Uterus (tissue), 4 donors: Measurements from ENCODE around the gene PLA2G6. TPM values are rescaled to one million over a fixed set of nuclear protein-coding genes. Genes with fewer than 3 reads are reported as not detected.

ENCODE experiments used
- DNase-seq, 2 donors: peaks; one replicate each; pipeline ENCODE4 v3.0.0-alpha.2; 2019 to 2020
- H3K27ac ChIP-seq, 2 donors: fragments of 200-600 bp; sonication (generic); 1 replicate in 1 of 2; 2 replicates in 1 of 2; pipeline ENCODE4 v1.5.1; 2016 to 2018
- H3K27me3 ChIP-seq, 2 donors: fragments of 200-600 bp; sonication (generic); one replicate each; pipeline ENCODE4 v1.5.1; 2018 to 2019; ENCODE audit warnings: control low read depth in 1 of 2
- H3K36me3 ChIP-seq, 2 donors: fragments of 200-600 bp; sonication (generic); one replicate each; pipeline ENCODE4 v1.5.1; 2019; ENCODE audit warnings: control low read depth in 1 of 2
- H3K4me1 ChIP-seq, 2 donors: fragments of 200-600 bp; sonication (generic); one replicate each; pipeline ENCODE4 v1.5.1; 2018 to 2019; ENCODE audit warnings: control low read depth in 1 of 2
- H3K4me3 ChIP-seq, 2 donors: fragments of 200-600 bp; sonication (generic); 1 replicate in 1 of 2; 2 replicates in 1 of 2; pipeline ENCODE4 v1.5.1; 2018 to 2019; ENCODE audit warnings: mild to moderate bottlenecking in 1 of 2
- H3K9me3 ChIP-seq, 2 donors: fragments of 200-600 bp; sonication (generic); one replicate each; pipeline ENCODE4 v1.5.1; 2019; ENCODE audit warnings: control low read depth in 1 of 2
- POLR2A ChIP-seq, 2 donors: fragments of 450-650 bp; IDR thresholded peaks; one replicate each; pipeline ENCODE4 v1.6.1; 2016; ENCODE audit warnings: antibody characterized with exemption in 2 of 2, mild to moderate bottlenecking in 1 of 2, moderate library complexity in 1 of 2
- intact Hi-C: fragments of 100-400 bp; cut with DNase I; formaldehyde crosslinking; loops from one replicate; pipeline ENCODE4 v1.15.1; 2023; ENCODE audit warnings: low total_unique reads
- total RNA-seq, 4 donors: library from RNA; depleted of rRNA in 3 of 4; stranded (reverse); fragments of >200 nt in 3 of 4; gene quantifications; one replicate each; pipeline versions ENCODE4 v1.1.0 to v1.2.4, GENCODE V29; 2014 to 2023
- TF ChIP-seq, protein P1 (sequence below), 4 experiments: fragments of 200-600 bp in 2 of 4; fragments of 450-650 bp in 2 of 4; sonication (generic) in 2 of 4; IDR thresholded peaks; one replicate each; pipeline ENCODE4 v1.5.1; 2016 to 2019; ENCODE audit warnings: antibody characterized with exemption in 4 of 4, mild to moderate bottlenecking in 2 of 4, moderate library complexity in 1 of 4
- donor health status: DM: yes; HTN: yes; CAD: no.

The PLA2G6 gene
- total RNA-seq, 4 donors from 2014 or later = 8.7 to 50.9 (median 34.5) TPM

DNA sequence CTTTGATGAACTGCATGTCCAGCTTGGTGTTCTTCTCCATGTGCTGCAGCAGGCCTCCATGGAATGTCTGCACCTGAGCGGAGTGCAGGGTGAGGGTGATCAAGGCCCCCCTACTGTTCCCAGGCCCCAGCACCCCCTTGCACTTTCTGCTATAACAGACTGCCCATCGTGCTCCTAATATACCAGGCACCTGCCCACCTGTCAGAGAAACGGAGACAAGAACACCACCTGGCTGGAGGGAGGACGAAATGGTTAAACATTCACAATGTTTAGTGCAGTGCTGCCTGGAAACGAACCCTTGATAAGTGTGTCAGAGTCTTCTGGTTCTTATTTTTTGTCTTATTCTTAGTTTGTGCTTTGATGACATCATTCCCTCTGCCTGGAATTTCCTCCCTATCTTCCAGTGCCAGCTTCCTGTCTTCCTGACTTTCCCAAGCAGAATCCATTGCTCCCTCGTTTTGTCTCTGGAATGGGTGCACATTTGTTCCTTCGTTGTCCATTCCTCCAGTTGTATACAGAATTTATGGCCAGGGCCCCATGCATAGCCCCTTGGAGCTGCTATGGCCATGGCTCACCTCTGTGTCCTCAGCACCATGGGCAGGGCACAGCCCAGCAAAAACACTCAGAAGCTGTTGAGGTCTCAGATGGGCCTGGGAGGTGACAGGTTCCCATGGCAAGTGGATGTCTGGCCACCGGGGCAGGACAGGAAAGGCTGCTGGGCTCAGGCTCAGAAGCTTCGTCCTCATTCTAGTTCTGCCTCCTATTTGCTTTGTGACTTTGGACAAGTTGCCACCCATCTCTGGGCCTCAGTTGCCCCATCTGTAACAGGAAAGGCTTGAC, 83.0 kb downstream of the PLA2G6 start:
- intact Hi-C loops = no loop called here
- DNase-seq = no peak
- Histone ChIP-seq H3K4me3 (no peak overlapping the region), H3K27me3 (no peaks in the 10 kb centered on the region), H3K36me3 (no peaks in the 10 kb centered on the region), H3K9me3 (no peaks in the 10 kb centered on the region), H3K4me1 (no peaks in the 10 kb centered on the region), H3K27ac (no peak overlapping the region)
- TF ChIP-seq, protein P1, sequence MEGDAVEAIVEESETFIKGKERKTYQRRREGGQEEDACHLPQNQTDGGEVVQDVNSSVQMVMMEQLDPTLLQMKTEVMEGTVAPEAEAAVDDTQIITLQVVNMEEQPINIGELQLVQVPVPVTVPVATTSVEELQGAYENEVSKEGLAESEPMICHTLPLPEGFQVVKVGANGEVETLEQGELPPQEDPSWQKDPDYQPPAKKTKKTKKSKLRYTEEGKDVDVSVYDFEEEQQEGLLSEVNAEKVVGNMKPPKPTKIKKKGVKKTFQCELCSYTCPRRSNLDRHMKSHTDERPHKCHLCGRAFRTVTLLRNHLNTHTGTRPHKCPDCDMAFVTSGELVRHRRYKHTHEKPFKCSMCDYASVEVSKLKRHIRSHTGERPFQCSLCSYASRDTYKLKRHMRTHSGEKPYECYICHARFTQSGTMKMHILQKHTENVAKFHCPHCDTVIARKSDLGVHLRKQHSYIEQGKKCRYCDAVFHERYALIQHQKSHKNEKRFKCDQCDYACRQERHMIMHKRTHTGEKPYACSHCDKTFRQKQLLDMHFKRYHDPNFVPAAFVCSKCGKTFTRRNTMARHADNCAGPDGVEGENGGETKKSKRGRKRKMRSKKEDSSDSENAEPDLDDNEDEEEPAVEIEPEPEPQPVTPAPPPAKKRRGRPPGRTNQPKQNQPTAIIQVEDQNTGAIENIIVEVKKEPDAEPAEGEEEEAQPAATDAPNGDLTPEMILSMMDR (IDR thresholded peaks at IDR 0.05) = no peak
- no peak for TF ChIP-seq POLR2A (IDR thresholded peaks at IDR 0.05)

DNA sequence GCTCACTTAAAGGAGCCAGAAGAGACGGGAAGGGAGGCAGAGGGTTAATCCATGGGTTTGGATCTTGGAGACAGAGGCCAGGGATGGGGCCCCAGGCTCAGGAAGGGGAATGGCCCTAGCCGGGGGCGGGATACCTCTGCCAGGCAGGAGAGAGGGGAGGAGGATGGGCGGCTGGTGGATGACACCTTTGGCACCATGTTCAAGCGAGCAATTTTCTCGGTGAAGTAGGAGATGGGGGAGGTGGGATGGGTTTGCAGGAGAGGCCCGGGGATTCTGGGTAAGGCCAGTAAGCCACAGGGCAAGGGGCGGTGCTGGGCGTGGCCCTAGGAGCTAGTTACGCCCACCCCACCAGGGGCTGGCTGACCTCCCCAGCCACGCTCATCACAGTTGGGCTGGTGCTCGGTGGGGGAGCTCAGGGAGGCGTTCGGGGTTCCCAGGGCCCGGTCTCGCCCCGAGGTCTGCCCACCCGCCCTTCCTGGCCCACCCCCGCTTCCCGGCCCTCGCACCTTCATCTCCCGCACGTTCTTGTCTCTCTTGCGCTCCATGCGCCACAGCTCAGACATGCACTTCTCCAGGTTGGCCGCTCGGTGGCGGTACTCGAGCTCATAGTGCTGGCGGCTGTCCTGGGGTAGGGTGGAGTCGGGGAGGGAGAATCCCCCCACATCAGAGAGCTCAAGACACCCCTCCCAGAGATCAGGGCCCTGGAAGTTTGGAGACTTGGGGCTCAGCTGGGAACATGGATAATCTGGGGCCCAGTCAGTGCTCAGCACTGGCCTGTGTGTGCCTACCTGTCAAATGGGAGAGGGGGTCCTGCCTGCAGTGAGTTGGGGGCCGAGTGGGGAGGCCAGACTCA, 83.8 kb downstream of the PLA2G6 start:
- H3K4me3 ChIP-seq = no peak overlapping the region
- H3K27ac ChIP-seq = no peak overlapping the region
- no peaks in the 10 kb centered on the region for H3K36me3 ChIP-seq
- intact Hi-C loops = no loop called here
- no peaks in the 10 kb centered on the region for H3K9me3 ChIP-seq
- TF ChIP-seq, protein P1 (IDR thresholded peaks at IDR 0.05) = no peak
- TF ChIP-seq POLR2A (IDR thresholded peaks at IDR 0.05) = no peak
- no peak for DNase-seq
- no peaks in the 10 kb centered on the region for H3K4me1 ChIP-seq
- no peaks in the 10 kb centered on the region for H3K27me3 ChIP-seq

DNA sequence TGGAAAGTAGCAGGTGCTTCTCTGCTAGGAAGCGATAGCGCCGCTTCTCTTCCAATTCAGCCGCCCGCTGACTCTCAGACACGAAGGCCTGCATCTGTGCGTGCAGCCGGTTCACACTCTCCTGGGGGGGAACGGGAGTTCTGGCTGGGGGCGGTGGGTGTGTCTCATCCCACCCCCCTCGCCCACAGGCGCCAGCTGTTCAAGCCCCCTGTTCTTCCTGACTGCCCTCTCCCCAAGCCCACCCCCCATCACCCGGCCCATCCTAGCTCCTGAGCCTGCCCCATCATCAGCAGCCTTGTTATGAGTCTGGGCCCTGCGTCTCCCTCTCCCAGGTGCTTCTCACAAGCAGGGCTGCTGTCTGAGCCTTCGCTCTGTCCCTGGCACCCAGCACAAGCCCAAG, 84.6 kb downstream of the PLA2G6 start:
- Histone ChIP-seq H3K27ac (no peak overlapping the region), H3K4me1 (no peaks in the 10 kb centered on the region), H3K36me3 (no peaks in the 10 kb centered on the region), H3K9me3 (no peaks in the 10 kb centered on the region), H3K4me3 (no peak overlapping the region), H3K27me3 (no peaks in the 10 kb centered on the region)
- no peak for DNase-seq
- TF ChIP-seq, protein P1 (IDR thresholded peaks at IDR 0.05) = no peak
- no peak for TF ChIP-seq POLR2A (IDR thresholded peaks at IDR 0.05)
- intact Hi-C loops = no loop called here

DNA sequence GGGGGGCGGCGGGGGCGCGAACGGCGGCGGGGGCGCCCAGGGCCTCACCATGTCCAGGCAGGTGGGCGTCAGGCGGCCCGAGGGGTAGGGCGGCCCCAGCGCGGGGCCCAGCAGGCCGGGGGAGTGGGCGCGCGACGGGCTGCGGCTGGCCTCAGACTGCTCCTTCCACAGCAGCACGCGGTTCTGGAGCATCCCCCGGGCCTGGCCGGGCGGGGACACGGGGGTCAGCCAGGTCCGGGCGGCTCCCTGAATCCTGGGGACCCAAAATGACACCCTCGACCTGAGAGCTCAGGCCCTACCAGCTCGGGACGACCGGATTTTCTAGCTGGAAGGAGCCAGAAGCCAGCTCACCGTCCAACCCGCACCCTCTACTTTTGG, 92.2 kb downstream of the PLA2G6 start:
- intact Hi-C loops = no loop called here
- H3K9me3 ChIP-seq = no peaks in the 10 kb centered on the region
- no peak overlapping the region for H3K4me3 ChIP-seq
- no peaks in the 10 kb centered on the region for H3K36me3 ChIP-seq
- TF ChIP-seq, protein P1 (IDR thresholded peaks at IDR 0.05) = no peak
- no peak for TF ChIP-seq POLR2A (IDR thresholded peaks at IDR 0.05)
- H3K27ac ChIP-seq = no peak overlapping the region
- H3K4me1 ChIP-seq = peaks cover 0 to 10% of the 10 kb centered on the region in 2 donors
- no peak for DNase-seq
- H3K27me3 ChIP-seq = peaks cover 0 to 11% of the 10 kb centered on the region in 2 donors
